Measurements from ENCODE around the gene MPO.

Gene MPO

GRCh38 chr17:58320570-58321323, 40.0 kb upstream of the MPO start:
- Histone ChIP-seq H2BK5ac (ENCODE audit: low read depth, low read length, poor library complexity, severe bottlenecking) (no peak overlapping the region), H3K4me1 (ENCODE audit: control insufficient read depth, insufficient read depth, low read depth, low read length) (peaks cover 15% of the 10 kb centered on the region), H3K4me3 (ENCODE audit: insufficient read depth in 1 of 2, low read depth in 1 of 2, low read length in 2 of 2) (no peak overlapping the region), H2BK12ac (ENCODE audit: low read length in 2 of 2) (no peak overlapping the region), H3K4me2 (ENCODE audit: low read length, poor library complexity, severe bottlenecking) (no peak overlapping the region), H4K8ac (ENCODE audit: low read length) (no peak overlapping the region), H3K9ac (ENCODE audit: low read length) (no peak overlapping the region), H3K27me3 (ENCODE audit: control insufficient read depth in 1 of 2, insufficient read depth in 1 of 2, low read length in 2 of 2) (peaks cover 39 to 45% of the 10 kb centered on the region in 2 experiments), H3K4ac (ENCODE audit: low read depth in 1 of 2, low read length in 2 of 2) (no peak overlapping the region), H2BK15ac (ENCODE audit: low read depth, poor library complexity, severe bottlenecking) (no peak overlapping the region), H3K9me3 (ENCODE audit: control insufficient read depth, low read length) (no peaks in the 10 kb centered on the region), H3K23ac (ENCODE audit: low read length in 2 of 2) (no peak overlapping the region), H3K14ac (ENCODE audit: low read length in 2 of 2) (no peak overlapping the region), H3K18ac (ENCODE audit: low read depth in 1 of 2, low read length in 2 of 2) (no peak overlapping the region), H2AFZ (ENCODE audit: low read depth, low read length) (no peak overlapping the region), H4K91ac (ENCODE audit: low read length) (no peak overlapping the region), H2AK5ac (ENCODE audit: low read length, severe bottlenecking) (no peak overlapping the region), H3K36me3 (ENCODE audit: control insufficient read depth in 1 of 2, insufficient read depth in 2 of 2, low read depth in 1 of 2, low read length in 2 of 2) (peaks cover 0 to 4% of the 10 kb centered on the region in 2 experiments), H3K27ac (ENCODE audit: low read length, poor library complexity, severe bottlenecking) (no peak overlapping the region), H3K79me1 (replicated peaks; ENCODE audit: low read length, poor library complexity, severe bottlenecking) (no peaks in the 10 kb centered on the region), H2BK120ac (ENCODE audit: low read depth, low read length) (no peak overlapping the region)
- DNase-seq: no peak
- WGBS: 74% methylated on average over 7 of the region's 9 CpGs

GRCh38 chr17:58320163-58320558, 39.4 kb upstream of the MPO start:
- no peak overlapping the region for H2AK5ac ChIP-seq (ENCODE audit: low read length, severe bottlenecking)

GRCh38 chr17:58319173-58320162, 38.7 kb upstream of the MPO start:
- Histone ChIP-seq H3K27me3 (ENCODE audit: control insufficient read depth in 1 of 2, insufficient read depth in 1 of 2, low read length in 2 of 2) (peaks cover 32 to 36% of the 10 kb centered on the region in 2 experiments), H3K4me2 (ENCODE audit: low read length, poor library complexity, severe bottlenecking) (no peak overlapping the region), H2BK12ac (ENCODE audit: low read length in 2 of 2) (peak overlapping the region in 1 of 2 experiments; percentile 13), H3K4me1 (ENCODE audit: control insufficient read depth, insufficient read depth, low read depth, low read length) (peaks cover 8% of the 10 kb centered on the region), H3K9ac (ENCODE audit: low read length) (no peak overlapping the region), H4K8ac (ENCODE audit: low read length) (no peak overlapping the region), H2AK5ac (ENCODE audit: low read length, severe bottlenecking) (no peak overlapping the region), H3K79me1 (replicated peaks; ENCODE audit: low read length, poor library complexity, severe bottlenecking) (no peaks in the 10 kb centered on the region), H3K9me3 (ENCODE audit: control insufficient read depth, low read length) (no peaks in the 10 kb centered on the region), H4K91ac (ENCODE audit: low read length) (no peak overlapping the region), H3K14ac (ENCODE audit: low read length in 2 of 2) (no peak overlapping the region), H2AFZ (ENCODE audit: low read depth, low read length) (no peak overlapping the region), H3K23ac (ENCODE audit: low read length in 2 of 2) (no peak overlapping the region), H3K36me3 (ENCODE audit: control insufficient read depth in 1 of 2, insufficient read depth in 2 of 2, low read depth in 1 of 2, low read length in 2 of 2) (peaks cover 0 to 4% of the 10 kb centered on the region in 2 experiments), H2BK15ac (ENCODE audit: low read depth, poor library complexity, severe bottlenecking) (no peak overlapping the region), H3K18ac (ENCODE audit: low read depth in 1 of 2, low read length in 2 of 2) (no peak overlapping the region), H3K4ac (ENCODE audit: low read depth in 1 of 2, low read length in 2 of 2) (no peak overlapping the region), H2BK120ac (ENCODE audit: low read depth, low read length) (no peak overlapping the region), H3K27ac (ENCODE audit: low read length, poor library complexity, severe bottlenecking) (no peak overlapping the region), H3K4me3 (ENCODE audit: insufficient read depth in 1 of 2, low read depth in 1 of 2, low read length in 2 of 2) (no peak overlapping the region), H2BK5ac (ENCODE audit: low read depth, low read length, poor library complexity, severe bottlenecking) (no peak overlapping the region)
- DNase-seq: no peak
- WGBS: 85% methylated on average over 21 of the region's 25 CpGs

More at GRCh38 chr17:58320163-58320558, 39.4 kb upstream of the MPO start:
- H3K9ac ChIP-seq (ENCODE audit: low read length): no peak overlapping the region
- H2BK5ac ChIP-seq (ENCODE audit: low read depth, low read length, poor library complexity, severe bottlenecking): no peak overlapping the region
- no peak overlapping the region for H2AFZ ChIP-seq (ENCODE audit: low read depth, low read length)
- no peak overlapping the region for H2BK12ac ChIP-seq (ENCODE audit: low read length in 2 of 2)
- no peak overlapping the region for H3K23ac ChIP-seq (ENCODE audit: low read length in 2 of 2)
- H2BK15ac ChIP-seq (ENCODE audit: low read depth, poor library complexity, severe bottlenecking): no peak overlapping the region
- peaks cover 12% of the 10 kb centered on the region for H3K4me1 ChIP-seq (ENCODE audit: control insufficient read depth, insufficient read depth, low read depth, low read length)
- H3K79me1 ChIP-seq (replicated peaks; ENCODE audit: low read length, poor library complexity, severe bottlenecking): no peaks in the 10 kb centered on the region
- peaks cover 0 to 4% of the 10 kb centered on the region in 2 experiments for H3K36me3 ChIP-seq (ENCODE audit: control insufficient read depth in 1 of 2, insufficient read depth in 2 of 2, low read depth in 1 of 2, low read length in 2 of 2)
- no peak overlapping the region for H3K4ac ChIP-seq (ENCODE audit: low read depth in 1 of 2, low read length in 2 of 2)
- H3K27ac ChIP-seq (ENCODE audit: low read length, poor library complexity, severe bottlenecking): no peak overlapping the region
- WGBS: 92% methylated on average over 6 of the region's 7 CpGs
- no peak overlapping the region for H3K4me2 ChIP-seq (ENCODE audit: low read length, poor library complexity, severe bottlenecking)
- no peak overlapping the region for H3K18ac ChIP-seq (ENCODE audit: low read depth in 1 of 2, low read length in 2 of 2)
- no peak overlapping the region for H3K14ac ChIP-seq (ENCODE audit: low read length in 2 of 2)
- DNase-seq: no peak
- no peaks in the 10 kb centered on the region for H3K9me3 ChIP-seq (ENCODE audit: control insufficient read depth, low read length)
- no peak overlapping the region for H2BK120ac ChIP-seq (ENCODE audit: low read depth, low read length)
- H3K4me3 ChIP-seq (ENCODE audit: insufficient read depth in 1 of 2, low read depth in 1 of 2, low read length in 2 of 2): no peak overlapping the region
- peaks cover 36 to 39% of the 10 kb centered on the region in 2 experiments for H3K27me3 ChIP-seq (ENCODE audit: control insufficient read depth in 1 of 2, insufficient read depth in 1 of 2, low read length in 2 of 2)
- no peak overlapping the region for H4K91ac ChIP-seq (ENCODE audit: low read length)
- no peak overlapping the region for H4K8ac ChIP-seq (ENCODE audit: low read length)

DNA sequence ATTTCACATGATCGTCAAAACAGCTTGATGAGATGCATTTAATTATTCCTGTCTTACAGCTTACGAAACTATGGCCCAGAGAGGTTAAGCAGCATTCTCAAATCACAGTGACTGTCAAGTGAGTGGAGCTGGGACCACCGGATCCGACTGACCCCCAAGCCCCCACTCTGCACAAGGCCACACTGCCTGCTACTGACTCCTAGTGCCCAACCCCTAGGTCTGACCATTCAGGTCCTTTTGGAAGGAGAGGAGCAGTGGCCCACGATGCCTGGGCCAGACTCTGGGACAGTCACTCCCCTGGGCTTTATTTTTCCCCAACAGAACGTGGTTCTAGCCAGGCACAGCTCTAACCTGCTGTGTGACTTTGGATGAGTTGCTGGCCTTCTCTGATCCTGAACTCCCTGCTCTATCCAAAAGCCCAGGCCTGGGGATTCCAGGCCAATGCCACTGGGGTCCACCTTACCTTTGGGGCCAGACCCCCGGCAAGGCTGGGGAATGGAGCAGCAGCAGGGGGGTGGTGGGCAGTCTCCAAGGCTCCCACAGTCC, 38.0 kb upstream of the MPO start:
- Histone ChIP-seq H3K27ac (ENCODE audit: low read length, poor library complexity, severe bottlenecking) (no peak overlapping the region), H4K91ac (ENCODE audit: low read length) (no peak overlapping the region), H2AFZ (ENCODE audit: low read depth, low read length) (no peak overlapping the region), H3K27me3 (ENCODE audit: control insufficient read depth in 1 of 2, insufficient read depth in 1 of 2, low read length in 2 of 2) (peaks cover 28 to 33% of the 10 kb centered on the region in 2 experiments), H4K8ac (ENCODE audit: low read length) (no peak overlapping the region), H2BK15ac (ENCODE audit: low read depth, poor library complexity, severe bottlenecking) (no peak overlapping the region), H3K14ac (ENCODE audit: low read length in 2 of 2) (no peak overlapping the region), H3K9me3 (ENCODE audit: control insufficient read depth, low read length) (no peaks in the 10 kb centered on the region), H3K18ac (ENCODE audit: low read depth in 1 of 2, low read length in 2 of 2) (no peak overlapping the region), H3K9ac (ENCODE audit: low read length) (no peak overlapping the region), H2BK120ac (ENCODE audit: low read depth, low read length) (no peak overlapping the region), H2BK12ac (ENCODE audit: low read length in 2 of 2) (no peak overlapping the region), H3K4me2 (ENCODE audit: low read length, poor library complexity, severe bottlenecking) (no peak overlapping the region), H2BK5ac (ENCODE audit: low read depth, low read length, poor library complexity, severe bottlenecking) (no peak overlapping the region), H3K4me1 (ENCODE audit: control insufficient read depth, insufficient read depth, low read depth, low read length) (peaks cover 4% of the 10 kb centered on the region), H2AK5ac (ENCODE audit: low read length, severe bottlenecking) (no peak overlapping the region), H3K36me3 (ENCODE audit: control insufficient read depth in 1 of 2, insufficient read depth in 2 of 2, low read depth in 1 of 2, low read length in 2 of 2) (peaks cover 0 to 4% of the 10 kb centered on the region in 2 experiments), H3K4me3 (ENCODE audit: insufficient read depth in 1 of 2, low read depth in 1 of 2, low read length in 2 of 2) (no peak overlapping the region), H3K23ac (ENCODE audit: low read length in 2 of 2) (no peak overlapping the region), H3K4ac (ENCODE audit: low read depth in 1 of 2, low read length in 2 of 2) (no peak overlapping the region), H3K79me1 (replicated peaks; ENCODE audit: low read length, poor library complexity, severe bottlenecking) (no peaks in the 10 kb centered on the region)
- DNase-seq: no peak
- 81% methylated on average over 7 of the region's 7 CpGs for WGBS
